ENCODE data around the gene NFX1. TPM values are rescaled to one million over a fixed set of nuclear protein-coding genes. Genes with fewer than 3 reads are reported as not detected.
"Not testable (repeated sequence)": the region's sequence is repeated elsewhere in the genome, so short reads cannot be mapped to it uniquely, and the experiment has no call there.

Gene NFX1
- total RNA-seq, 4 donors from 2014 or later = 17.7 to 61.6 (median 50.2) TPM

DNA sequence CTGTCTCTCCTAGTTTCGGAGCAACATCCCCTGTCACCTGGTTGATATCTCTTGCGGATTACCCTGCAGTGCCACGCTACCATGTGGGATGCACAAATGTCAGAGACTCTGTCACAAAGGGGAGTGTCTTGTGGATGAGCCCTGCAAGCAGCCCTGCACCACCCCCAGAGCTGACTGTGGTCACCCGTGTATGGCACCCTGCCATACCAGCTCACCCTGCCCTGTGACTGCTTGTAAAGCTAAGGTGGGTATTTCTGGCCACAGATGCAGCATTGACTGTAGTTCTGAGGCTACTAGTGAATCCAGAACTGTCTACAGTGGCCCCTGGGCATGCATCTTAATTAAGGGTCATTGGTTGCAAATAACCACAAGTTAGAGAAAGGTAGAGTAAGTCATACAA is 61.2 kb downstream of the NFX1 start:
- H3K9me3 ChIP-seq = no peaks in the 10 kb centered on the region
- H3K27ac ChIP-seq = peak overlapping the region in 2 of 4 donors; percentile 66 to 80
- peaks cover 0 to 14% (median 0%) of the 10 kb centered on the region in 4 donors for H3K4me1 ChIP-seq
- no peak for DNase-seq
- TF ChIP-seq POLR2AphosphoS5 (IDR thresholded peaks at IDR 0.05) = no peak
- in situ Hi-C loops (cut with MboI; ENCODE audit: low pct_ligation_motif_present in 1 of 4, low pct_unique_long_range_greater_than_20kb in 1 of 4, low sequenced_read_pairs in 3 of 4) (loop anchor here in 1 of 4 donors (25.0 kb wide), 1 partner anchor 111 kb away; the partner anchor contains the start of gene NOL6), intact Hi-C loops (cut with DNase I; ENCODE audit: low total_unique reads) (no loop called here)
- H3K27me3 ChIP-seq = no peaks in the 10 kb centered on the region
- H3K4me3 ChIP-seq = no peak overlapping the region
- H3K36me3 ChIP-seq = peaks cover 0 to 30% (median 13%) of the 10 kb centered on the region in 4 donors
- 77 to 100% methylated on average over 2 to 4 of the region's 4 CpGs for WGBS, 2 donors (ENCODE audit: low coverage in 1 of 2)

DNA sequence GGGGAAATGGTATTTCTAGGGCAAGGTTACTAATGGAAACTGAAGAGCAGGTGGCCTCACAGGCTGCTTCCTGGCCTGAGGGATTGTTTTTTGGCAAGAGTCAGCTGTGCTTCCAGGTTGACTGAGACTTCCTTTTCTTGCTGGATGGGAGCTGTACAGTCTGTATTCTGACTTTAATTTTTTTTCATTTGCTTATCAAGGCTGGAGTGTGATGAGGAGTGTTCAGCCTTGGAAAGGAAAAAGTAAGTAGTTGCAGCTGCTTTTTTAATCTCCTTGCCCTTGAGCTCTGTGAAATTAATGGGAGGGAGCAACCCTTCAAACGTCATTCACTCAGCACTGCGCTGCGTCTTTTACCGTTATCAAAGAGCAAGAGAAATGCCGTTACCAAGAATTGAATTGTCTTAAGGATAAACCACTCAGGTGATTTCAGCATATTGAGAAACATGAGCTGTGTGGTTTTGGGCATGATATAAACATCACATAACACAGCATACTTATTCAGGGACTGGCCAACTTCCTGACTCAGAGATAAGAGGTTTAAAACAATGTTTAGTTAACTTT is 64.4 kb downstream of the NFX1 start:
- DNase-seq = no peak
- H3K4me1 ChIP-seq = peaks cover 0 to 11% (median 0%) of the 10 kb centered on the region in 4 donors
- H3K4me3 ChIP-seq = no peak overlapping the region
- H3K27ac ChIP-seq = no peak overlapping the region
- TF ChIP-seq POLR2A (IDR thresholded peaks at IDR 0.05) (no peak), EP300 (IDR thresholded peaks at IDR 0.05; ENCODE audit: low read depth) (no peak), POLR2AphosphoS5 (IDR thresholded peaks at IDR 0.05) (no peak)
- TF ChIP-seq, protein P1, sequence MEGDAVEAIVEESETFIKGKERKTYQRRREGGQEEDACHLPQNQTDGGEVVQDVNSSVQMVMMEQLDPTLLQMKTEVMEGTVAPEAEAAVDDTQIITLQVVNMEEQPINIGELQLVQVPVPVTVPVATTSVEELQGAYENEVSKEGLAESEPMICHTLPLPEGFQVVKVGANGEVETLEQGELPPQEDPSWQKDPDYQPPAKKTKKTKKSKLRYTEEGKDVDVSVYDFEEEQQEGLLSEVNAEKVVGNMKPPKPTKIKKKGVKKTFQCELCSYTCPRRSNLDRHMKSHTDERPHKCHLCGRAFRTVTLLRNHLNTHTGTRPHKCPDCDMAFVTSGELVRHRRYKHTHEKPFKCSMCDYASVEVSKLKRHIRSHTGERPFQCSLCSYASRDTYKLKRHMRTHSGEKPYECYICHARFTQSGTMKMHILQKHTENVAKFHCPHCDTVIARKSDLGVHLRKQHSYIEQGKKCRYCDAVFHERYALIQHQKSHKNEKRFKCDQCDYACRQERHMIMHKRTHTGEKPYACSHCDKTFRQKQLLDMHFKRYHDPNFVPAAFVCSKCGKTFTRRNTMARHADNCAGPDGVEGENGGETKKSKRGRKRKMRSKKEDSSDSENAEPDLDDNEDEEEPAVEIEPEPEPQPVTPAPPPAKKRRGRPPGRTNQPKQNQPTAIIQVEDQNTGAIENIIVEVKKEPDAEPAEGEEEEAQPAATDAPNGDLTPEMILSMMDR (IDR thresholded peaks at IDR 0.05) = no peak
- no peaks in the 10 kb centered on the region for H3K27me3 ChIP-seq
- peaks cover 0 to 7% (median 2%) of the 10 kb centered on the region in 4 donors for H3K36me3 ChIP-seq
- H3K9me3 ChIP-seq = no peaks in the 10 kb centered on the region
- WGBS, 2 donors (ENCODE audit: low coverage in 1 of 2) = 75 to 85% methylated on average over 5 of the region's 5 CpGs
- in situ Hi-C loops (cut with MboI; ENCODE audit: low pct_ligation_motif_present in 1 of 4, low pct_unique_long_range_greater_than_20kb in 1 of 4, low sequenced_read_pairs in 3 of 4) (loop anchor here in 1 of 4 donors (25.0 kb wide), 1 partner anchor 108 kb away; the partner anchor contains the start of gene NOL6), intact Hi-C loops (cut with DNase I; ENCODE audit: low total_unique reads) (no loop called here)

- no peak for TF ChIP-seq POLR2A (IDR thresholded peaks at IDR 0.05)
- no peak for TF ChIP-seq EP300 (IDR thresholded peaks at IDR 0.05; ENCODE audit: low read depth)
- no peak for TF ChIP-seq POLR2AphosphoS5 (IDR thresholded peaks at IDR 0.05)
- no peaks in the 10 kb centered on the region for H3K27me3 ChIP-seq
- H3K4me1 ChIP-seq = no peaks in the 10 kb centered on the region
- in situ Hi-C loops (cut with MboI; ENCODE audit: low pct_ligation_motif_present in 1 of 4, low pct_unique_long_range_greater_than_20kb in 1 of 4, low sequenced_read_pairs in 3 of 4) (loop anchor here in 1 of 4 donors (25.0 kb wide), 1 partner anchor 106 kb away; the partner anchor contains the start of gene NOL6), intact Hi-C loops (cut with DNase I; ENCODE audit: low total_unique reads) (no loop called here)
- H3K9me3 ChIP-seq = no peaks in the 10 kb centered on the region
- H3K4me3 ChIP-seq = no peak overlapping the region
- no peak overlapping the region for H3K27ac ChIP-seq
- 100% methylated on average over 1 of the region's 1 CpG for WGBS, 2 donors (ENCODE audit: low coverage in 1 of 2)
- H3K36me3 ChIP-seq = peaks cover 0 to 17% (median 2%) of the 10 kb centered on the region in 4 donors
- DNase-seq = no peak
Observed at GRCh38 chr9:33355933-33356332, 65.6 kb downstream of the NFX1 start.

DNA sequence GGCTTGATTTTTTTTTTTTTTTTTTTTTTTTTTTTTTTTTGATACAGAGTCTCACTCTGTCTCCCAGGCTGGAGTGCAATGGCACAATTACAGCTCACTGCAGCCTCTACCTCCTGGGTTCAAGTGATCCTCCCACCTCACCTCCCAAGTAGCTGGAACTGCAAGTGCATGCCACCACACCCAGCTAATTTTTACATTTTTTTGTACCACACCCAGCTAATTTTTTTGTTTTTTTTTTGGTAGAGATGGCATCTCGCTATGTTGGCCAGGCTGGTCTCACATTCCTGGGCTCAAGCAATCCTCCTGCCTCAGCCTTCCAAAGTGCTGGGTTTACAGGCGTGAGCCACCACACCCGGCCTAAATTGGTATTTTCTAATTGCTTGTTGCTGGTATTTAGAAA is 68.3 kb downstream of the NFX1 start:
- peaks cover 0 to 26% (median 2%) of the 10 kb centered on the region in 4 donors for H3K36me3 ChIP-seq
- H3K9me3 ChIP-seq; DNase-seq; H3K27me3 ChIP-seq; H3K27ac ChIP-seq; H3K4me1 ChIP-seq; intact Hi-C loops (cut with DNase I; ENCODE audit: low total_unique reads); H3K4me3 ChIP-seq: not testable (repeated sequence)
- in situ Hi-C loops (cut with MboI; ENCODE audit: low pct_ligation_motif_present in 1 of 4, low pct_unique_long_range_greater_than_20kb in 1 of 4, low sequenced_read_pairs in 3 of 4) = loop anchor here in 1 of 4 donors (25.0 kb wide), 1 partner anchor 104 kb away; the partner anchor contains the start of gene NOL6
- WGBS, 2 donors (ENCODE audit: low coverage in 1 of 2) = 92 to 94% methylated on average over 2 to 3 of the region's 3 CpGs

GRCh38 chr9:33364127-33364526 is 73.8 kb downstream of the NFX1 start:
- no peaks in the 10 kb centered on the region for H3K9me3 ChIP-seq
- intact Hi-C loops (cut with DNase I; ENCODE audit: low total_unique reads) = no loop called here
- TF ChIP-seq POLR2A (IDR thresholded peaks at IDR 0.05) = no peak
- no peak for TF ChIP-seq POLR2AphosphoS5 (IDR thresholded peaks at IDR 0.05)
- TF ChIP-seq, protein P1 (IDR thresholded peaks at IDR 0.05) = no peak
- no peak for TF ChIP-seq EP300 (IDR thresholded peaks at IDR 0.05; ENCODE audit: low read depth)
- in situ Hi-C loops (cut with MboI; ENCODE audit: low pct_ligation_motif_present in 1 of 4, low pct_unique_long_range_greater_than_20kb in 1 of 4, low sequenced_read_pairs in 3 of 4) = loop anchor here in 1 of 4 donors (25.0 kb wide), 1 partner anchor 98 kb away; the partner anchor contains the start of gene NOL6
- H3K4me3 ChIP-seq = no peak overlapping the region
- H3K27me3 ChIP-seq = no peaks in the 10 kb centered on the region
- peaks cover 0 to 61% (median 18%) of the 10 kb centered on the region in 4 donors for H3K36me3 ChIP-seq
- H3K27ac ChIP-seq = no peak overlapping the region
- no peaks in the 10 kb centered on the region for H3K4me1 ChIP-seq
- 90% methylated on average over 2 of the region's 2 CpGs; no CpG with 5 or more reads in 1 of the 2 donors for WGBS, 2 donors (ENCODE audit: low coverage in 1 of 2)
- DNase-seq = no peak

- H3K36me3 ChIP-seq = peaks cover 0 to 65% (median 21%) of the 10 kb centered on the region in 4 donors
- DNase-seq; H3K4me3 ChIP-seq; intact Hi-C loops (cut with DNase I; ENCODE audit: low total_unique reads); H3K27ac ChIP-seq; H3K27me3 ChIP-seq; H3K9me3 ChIP-seq; H3K4me1 ChIP-seq: not testable (repeated sequence)
- 94 to 100% methylated on average over 4 of the region's 4 CpGs for WGBS, 2 donors (ENCODE audit: low coverage in 1 of 2)
- in situ Hi-C loops (cut with MboI; ENCODE audit: low pct_ligation_motif_present in 1 of 4, low pct_unique_long_range_greater_than_20kb in 1 of 4, low sequenced_read_pairs in 3 of 4) = loop anchor here in 1 of 4 donors (25.0 kb wide), 1 partner anchor 97 kb away; the partner anchor contains the start of gene NOL6
Observed at GRCh38 chr9:33364814-33365213, 74.5 kb downstream of the NFX1 start.

Measured in transverse colon (tissue), 4 donors.